C4-2B (cell line): ENCODE results near the gene KNOP1.

Source experiments
- CTCF ChIP-seq: fragments of 450-650 bp; conservative IDR thresholded peaks from 2 replicates; pipeline ENCODE4 v1.5.1; 2017; ENCODE audit warnings: mild to moderate bottlenecking
- ZFX ChIP-seq: fragments of 450-650 bp; IDR thresholded peaks from 2 replicates; pipeline ENCODE4 v1.6.1; 2017

GRCh38 chr16:19687279-19687678 lies 30.7 kb downstream of the KNOP1 start:
- TF ChIP-seq CTCF: no peak
- no peak for TF ChIP-seq ZFX
